Measurements from ENCODE around the gene SS18L1. TPM values are rescaled to one million over a fixed set of nuclear protein-coding genes. Genes with fewer than 3 reads are reported as not detected.
A peak's percentile ranks its signal among the peaks of the same experiment; 100 is the strongest.
"Not testable (repeated sequence)": the region's sequence is repeated elsewhere in the genome, so short reads cannot be mapped to it uniquely, and the experiment has no call there.

The SS18L1 gene, protein sequence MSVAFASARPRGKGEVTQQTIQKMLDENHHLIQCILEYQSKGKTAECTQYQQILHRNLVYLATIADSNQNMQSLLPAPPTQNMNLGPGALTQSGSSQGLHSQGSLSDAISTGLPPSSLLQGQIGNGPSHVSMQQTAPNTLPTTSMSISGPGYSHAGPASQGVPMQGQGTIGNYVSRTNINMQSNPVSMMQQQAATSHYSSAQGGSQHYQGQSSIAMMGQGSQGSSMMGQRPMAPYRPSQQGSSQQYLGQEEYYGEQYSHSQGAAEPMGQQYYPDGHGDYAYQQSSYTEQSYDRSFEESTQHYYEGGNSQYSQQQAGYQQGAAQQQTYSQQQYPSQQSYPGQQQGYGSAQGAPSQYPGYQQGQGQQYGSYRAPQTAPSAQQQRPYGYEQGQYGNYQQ
- total RNA-seq = 58.2 TPM

DNA sequence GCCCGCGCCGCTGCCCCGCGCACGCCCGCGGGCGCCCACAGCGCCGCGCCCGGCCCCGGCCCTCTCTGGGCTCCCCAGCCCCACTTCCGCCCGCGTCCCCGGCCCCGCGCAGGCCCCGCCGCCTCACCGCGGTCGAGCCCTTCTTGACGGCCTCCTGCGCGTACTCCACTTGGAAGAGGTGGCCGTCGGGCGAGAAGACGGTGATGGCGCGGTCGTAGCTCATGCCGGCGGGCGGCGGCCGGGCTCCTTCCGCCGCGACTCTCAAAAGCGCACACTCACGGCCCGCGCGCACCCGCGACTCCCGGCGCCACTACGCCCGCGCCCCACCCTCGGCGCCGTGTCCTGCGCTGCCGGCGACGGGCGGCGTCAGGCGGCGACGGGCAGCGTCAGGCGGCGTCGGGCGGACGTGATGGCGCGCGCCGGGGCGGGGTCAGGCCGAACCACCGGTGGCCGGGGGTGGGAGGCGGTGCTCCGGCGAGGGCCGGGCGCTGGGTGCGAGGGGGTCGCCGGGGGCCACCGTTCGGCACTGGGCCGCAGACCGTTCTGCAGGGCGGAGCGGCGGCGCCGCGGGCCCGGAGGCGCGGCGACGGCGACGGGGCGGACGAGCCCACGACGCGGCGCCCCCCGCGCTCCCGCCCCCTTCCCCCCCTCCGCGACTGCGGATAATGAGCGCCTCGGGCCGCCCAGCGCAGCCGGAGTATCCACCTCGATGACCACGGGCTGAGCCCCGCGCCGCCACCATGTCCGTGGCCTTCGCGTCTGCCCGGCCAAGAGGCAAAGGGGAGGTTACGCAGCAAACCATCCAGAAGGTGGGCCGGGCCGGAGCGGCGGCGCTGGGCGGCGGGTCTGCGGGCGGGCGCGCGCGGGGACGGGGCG lies at the start of gene SS18L1, which contains the start of gene PSMA7:
SS18L1 (plus strand) TSS at position 689 of the 876 bp plus-strand sequence; CDS start at position 741, 52 bp downstream.
PSMA7 (minus strand) TSS at position 314 of the 876 bp plus-strand sequence; CDS start at position 223, 91 bp downstream.
- DNase-seq (ENCODE audit: low read depth in 2 of 3, low spot score in 2 of 3) = peak; percentile 78 to 93 (median 86)

DNA sequence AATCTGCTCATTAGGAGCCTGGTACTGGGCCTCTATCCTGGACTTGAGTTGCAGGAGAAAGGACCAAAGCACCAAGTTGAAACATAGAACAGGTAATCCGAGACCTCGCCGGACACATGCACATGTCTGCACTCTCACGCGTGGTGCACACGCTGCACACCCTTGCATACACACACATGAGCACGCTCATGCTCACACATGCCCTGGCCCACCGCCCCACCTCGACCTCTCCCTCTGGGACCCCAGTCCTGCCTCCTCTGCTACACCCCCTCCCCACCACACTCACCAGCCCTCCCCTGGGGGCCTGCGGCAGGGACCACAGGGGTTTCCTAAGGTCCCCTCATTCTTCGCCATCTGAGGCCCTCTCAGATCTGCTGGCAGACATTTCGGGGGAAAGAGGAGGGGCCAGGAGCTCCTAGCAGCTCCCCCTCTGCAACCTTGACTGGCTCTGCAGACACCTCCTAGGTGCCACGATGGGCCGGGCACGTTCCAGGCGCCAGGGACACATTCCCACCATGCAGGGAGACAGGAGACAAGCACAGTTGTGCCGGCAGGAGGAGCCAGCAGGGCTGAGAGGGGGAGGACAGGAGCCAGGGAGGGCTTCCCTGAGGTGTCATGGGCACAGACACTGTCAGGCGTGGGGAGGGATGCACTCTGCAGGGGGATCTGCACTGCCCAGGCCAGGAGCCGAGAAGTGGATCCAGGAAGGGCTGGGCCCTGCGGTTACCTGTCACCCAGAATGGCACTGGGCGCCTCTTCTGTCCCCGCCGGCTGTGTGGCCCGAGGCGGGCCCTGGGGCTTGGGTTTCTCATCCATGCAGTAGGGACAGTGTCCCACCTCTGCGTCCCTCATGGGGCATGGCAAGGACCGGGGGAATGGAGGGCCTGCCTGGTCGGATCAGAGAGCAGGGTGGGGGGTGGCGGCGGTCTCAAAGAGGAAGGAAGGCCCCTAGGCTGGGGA lies 46.9 kb upstream of the SS18L1 start:
- DNase-seq (ENCODE audit: low read depth in 2 of 3, low spot score in 2 of 3) = no peak

GRCh38 chr20:62097881-62098407 lies 45.6 kb upstream of the SS18L1 start:
- DNase-seq (ENCODE audit: low read depth in 2 of 3, low spot score in 2 of 3) = no peak

DNA sequence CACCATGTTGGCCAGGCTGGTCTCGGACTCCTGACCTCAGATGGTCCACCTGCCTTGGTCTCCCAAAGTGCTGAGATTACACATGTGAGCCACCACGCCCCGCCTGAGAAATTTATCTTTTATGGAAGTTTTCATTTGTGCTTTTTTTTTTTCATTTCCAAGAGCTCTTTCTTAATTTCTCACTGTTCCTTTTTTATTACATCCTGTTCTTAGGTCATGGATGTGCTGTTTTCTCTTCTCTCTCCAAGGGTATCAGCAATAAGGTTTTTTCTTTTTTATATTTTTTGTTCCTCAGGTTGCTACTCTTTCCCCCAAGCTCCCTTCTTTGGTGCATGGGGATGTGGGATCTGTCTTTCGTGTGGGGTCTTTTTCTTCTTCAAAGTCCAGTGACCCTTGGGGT lies 42.5 kb upstream of the SS18L1 start:
- DNase-seq (ENCODE audit: low read depth in 2 of 3, low spot score in 2 of 3) = no peak

DNA sequence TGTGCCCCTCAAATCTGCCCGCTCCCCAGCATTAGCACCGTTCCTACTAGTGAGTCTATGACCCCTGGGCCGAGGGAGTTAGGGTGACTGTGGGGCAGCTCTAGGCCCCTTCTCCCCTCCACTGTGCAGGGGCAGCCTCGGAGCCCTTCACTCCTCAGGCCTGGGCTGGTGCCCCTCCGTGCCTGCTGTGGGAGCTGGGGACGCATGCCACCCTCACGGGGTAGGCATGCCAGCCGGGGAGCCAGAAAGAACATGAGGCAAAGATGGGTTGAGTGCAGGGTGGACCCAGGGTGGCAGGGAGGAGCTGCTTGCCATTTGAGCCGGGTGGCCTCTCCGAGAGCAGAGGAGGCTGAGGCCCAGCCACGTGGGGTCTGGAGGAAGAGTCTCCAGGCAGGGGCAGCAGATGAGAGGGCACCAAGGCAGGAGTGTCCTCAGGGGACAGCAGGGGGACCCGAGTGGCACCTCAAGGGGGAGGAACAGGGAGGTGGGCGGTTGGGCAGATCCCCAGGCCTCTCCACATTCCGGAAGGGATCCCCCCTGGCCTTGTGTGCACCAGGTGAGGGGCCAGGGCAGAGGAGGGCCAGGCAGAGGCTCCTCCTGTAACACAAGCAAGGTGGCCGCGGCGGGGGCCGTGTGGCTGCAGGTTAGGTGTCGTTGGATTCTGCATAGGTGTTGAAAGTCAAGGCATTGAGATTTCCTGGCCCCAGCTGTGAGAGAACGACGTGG lies 39.9 kb upstream of the SS18L1 start:
- no peak for DNase-seq (ENCODE audit: low read depth in 2 of 3, low spot score in 2 of 3)

DNA sequence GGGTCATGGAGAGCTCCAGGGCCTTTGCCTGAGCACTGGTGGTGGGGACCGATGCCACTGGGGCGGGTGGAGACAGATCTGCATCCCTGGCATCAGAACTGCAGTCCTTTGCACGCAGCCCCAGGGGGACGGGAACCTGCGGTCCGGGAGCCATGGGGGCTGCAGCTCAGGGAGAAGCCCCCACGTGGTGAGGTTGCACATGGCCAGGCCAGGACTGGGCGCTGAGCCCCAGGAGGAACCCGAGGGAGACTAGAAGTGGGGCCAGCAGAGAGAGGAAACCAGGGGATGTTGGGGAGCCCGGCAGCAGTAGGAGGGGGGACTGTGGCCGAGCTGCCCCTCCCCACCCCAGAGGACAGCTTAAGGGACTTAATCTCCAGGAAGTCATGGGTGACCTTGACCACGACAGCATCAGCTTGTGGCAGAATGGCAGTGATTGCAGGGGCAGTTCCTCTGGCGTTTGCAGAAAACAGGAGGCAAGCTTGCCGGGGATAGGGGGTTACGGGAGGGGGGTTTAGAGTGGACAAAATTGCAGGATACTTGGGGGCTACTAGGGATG lies 39.3 kb upstream of the SS18L1 start:
- no peak for DNase-seq (ENCODE audit: low read depth in 2 of 3, low spot score in 2 of 3)

GRCh38 chr20:62104791-62105345 lies 38.7 kb upstream of the SS18L1 start:
- no peak for DNase-seq (ENCODE audit: low read depth in 2 of 3, low spot score in 2 of 3)

- DNase-seq (ENCODE audit: low read depth in 2 of 3, low spot score in 2 of 3) = no peak
Measured at GRCh38 chr20:62105592-62105991, 38.0 kb upstream of the SS18L1 start.

DNA sequence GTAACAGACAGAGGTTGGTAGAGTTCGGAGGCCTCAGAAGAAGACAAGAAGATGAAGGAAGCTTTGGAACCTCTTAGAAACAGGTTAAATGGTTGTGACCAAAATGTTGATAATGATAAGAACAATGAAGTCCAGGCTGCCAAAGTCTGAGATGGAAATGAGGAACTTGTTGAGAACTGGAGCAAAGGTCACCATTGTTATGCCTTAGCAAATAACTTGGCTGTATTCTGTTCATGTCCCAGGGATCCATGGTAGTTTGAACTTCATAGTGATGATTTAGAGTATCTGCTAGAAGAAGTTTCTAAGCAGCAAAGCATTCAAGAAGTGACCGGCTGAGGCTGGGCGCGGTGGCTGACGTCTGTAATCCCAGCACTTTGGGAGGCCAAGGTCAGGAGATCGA lies 32.4 kb upstream of the SS18L1 start:
- peak in 1 of 3 donors; percentile 24 for DNase-seq (ENCODE audit: low read depth in 2 of 3, low spot score in 2 of 3)

GRCh38 chr20:62112368-62112767 lies 31.2 kb upstream of the SS18L1 start:
- no peak for DNase-seq (ENCODE audit: low read depth in 2 of 3, low spot score in 2 of 3)

DNA sequence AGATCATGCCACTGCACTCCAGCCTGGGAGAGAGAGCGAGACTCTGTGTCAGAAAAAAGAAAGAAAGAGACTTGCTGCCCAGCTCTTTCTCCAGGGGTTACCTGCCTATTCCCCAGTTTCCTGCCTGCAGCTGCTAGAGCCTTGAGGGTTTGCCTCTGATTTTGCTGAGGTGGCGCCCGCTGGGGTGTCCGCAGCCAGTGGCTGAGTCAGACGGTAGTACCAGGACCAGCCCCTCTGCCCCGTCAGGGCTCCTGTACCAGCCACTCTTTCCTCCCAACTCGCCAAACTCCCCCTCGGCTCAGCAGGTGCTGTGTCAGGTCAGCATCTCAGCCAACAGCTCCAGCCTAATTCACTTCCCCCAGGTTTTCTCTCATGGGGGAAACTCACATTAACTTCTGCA lies 28.7 kb upstream of the SS18L1 start:
- DNase-seq (ENCODE audit: low read depth in 2 of 3, low spot score in 2 of 3) = no peak

DNA sequence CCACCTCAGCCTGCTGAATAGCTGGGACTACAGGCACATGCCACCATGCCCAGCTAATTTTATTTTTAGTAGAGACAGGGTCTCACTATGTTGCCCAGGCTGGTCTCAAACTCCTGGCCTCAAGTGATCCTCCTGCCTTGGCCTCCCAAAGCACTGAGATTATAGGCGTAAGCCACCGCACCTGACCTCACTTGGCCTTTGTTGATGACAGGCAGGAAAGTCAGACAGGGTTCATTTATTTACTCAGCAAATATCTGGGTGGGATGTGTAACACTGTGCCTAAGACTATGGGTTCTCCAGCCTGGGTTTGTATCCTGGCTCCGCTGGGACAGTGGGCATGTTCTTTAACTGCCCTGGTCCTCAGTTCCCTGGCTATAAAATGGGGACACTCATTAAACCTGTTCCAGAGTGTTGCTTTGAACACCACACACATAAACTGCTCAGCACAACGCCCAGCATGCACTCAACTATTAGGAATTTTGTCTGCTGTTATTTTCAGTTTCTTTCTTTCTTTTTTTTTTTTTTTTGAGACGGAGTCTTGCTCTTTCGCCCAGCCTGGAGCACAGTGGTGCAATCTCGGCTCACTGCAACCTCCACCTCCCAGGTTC lies 27.7 kb upstream of the SS18L1 start:
- DNase-seq (ENCODE audit: low read depth in 2 of 3, low spot score in 2 of 3) = not testable (repeated sequence)

DNA sequence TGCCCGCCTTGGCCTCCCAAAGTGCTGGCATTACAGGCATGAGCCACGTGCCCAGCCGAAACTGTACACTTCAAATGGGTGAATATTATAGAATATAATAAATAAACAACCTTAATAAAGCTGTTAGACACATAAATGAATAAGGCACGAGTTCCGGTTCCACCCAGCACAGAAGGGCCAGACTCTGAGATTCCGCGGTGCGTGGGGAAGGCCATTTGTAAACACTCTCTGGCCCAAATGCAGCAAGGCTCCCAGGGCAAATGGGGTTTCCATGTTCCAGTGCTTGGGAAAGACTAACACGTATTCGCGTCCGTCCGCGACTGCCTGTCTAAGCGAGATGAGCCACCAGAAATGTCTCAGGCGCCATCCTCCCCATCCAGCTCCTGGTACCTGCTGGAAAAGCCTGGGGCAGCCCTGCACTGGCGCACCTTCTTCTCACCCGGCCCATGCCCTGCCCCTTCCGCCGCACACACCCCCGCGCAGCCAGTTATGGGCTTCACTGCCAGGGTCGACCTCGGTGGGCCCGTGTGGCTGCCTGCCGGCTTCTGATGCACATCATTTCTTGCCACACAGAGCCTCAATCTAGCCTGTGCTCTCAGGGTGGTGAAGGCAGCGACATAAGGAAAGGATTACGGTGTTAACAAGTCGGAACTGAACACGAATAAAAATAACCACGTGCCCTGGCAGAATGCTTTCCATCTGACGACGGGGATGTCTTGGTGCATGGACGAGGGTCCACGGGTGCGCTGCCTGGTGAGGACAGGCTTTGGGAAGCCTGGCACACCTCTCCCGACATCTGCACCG lies 26.8 kb upstream of the SS18L1 start:
- no peak for DNase-seq (ENCODE audit: low read depth in 2 of 3, low spot score in 2 of 3)

DNA sequence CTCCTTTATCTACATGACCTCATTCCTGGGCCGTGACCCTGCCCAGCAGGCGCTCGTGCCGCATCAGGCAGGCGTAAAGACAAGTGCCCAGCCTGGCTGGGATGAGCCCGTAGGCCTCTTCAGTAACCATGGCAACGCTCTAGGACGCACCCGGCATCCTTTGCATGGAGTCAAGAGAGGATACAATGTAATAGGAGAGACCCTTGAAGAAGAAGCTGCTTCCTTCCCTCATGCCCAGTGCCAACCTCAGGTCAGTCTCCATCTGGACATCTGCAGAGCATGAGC lies 26.3 kb upstream of the SS18L1 start:
- DNase-seq (ENCODE audit: low read depth in 2 of 3, low spot score in 2 of 3) = no peak

DNA sequence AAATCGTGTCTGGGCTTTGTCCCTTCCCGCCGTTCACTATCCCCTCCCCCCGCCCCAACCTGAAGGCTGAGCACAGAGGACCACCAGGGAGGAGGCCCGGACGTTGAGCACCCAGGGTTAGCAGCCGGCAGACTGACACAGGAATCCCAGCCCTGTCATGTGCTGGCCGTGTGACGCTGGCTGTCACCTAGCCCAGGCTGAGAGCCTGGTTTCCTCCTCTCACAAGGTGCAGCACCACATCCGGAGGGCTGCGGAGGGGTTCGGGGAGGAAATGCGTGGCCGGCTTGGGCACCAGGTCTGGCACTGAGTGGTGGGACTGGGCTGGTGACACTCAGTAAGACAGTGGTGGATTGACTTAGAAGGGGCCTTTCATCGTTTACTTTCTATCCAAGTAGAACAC lies 25.9 kb upstream of the SS18L1 start:
- peak; percentile 52 to 90 (median 67) for DNase-seq (ENCODE audit: low read depth in 2 of 3, low spot score in 2 of 3)

DNA sequence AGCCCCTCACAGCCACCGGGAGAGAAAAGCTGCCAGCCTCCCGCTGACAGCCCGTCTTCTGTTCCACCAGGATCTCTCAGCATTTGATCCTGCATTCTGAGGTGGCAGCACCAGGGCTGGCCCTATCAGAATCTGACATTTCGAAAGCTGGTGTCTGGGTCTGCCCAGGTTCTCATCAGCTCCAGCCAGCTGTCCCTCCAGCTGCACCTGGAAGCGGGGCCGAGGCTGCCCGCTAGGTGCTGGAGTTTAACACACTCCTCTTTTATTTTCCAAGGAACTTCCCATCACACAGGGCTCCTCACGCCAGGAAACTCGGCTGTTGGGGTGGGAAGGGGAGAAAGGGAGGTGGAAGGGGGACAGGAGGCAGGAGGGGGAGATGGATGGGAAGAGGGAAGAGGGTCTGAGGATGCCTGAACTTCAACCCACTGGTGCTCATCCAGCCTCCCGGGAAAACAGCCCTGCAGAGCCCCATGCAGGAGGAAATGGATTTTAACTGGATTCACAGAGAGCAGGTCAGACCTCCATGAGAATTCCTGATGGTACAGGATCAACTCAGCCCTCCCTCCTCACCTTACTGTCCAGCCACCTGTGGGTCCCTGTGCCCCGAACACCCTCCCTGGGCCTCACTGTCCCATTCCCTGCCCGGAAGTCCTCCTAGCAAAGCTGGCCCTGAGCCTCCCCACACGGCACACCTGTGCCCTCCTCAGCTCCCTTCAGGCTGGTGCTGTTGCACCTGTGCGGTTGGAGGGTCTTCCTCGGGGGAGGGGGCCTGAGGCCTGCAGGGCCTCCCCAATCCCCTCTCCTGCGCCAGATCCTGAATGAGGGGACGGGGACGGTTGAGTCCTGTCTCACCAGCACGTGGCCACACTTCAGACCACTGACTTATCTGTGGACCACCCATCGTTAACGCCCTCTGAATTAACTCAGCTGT lies 25.2 kb upstream of the SS18L1 start:
- DNase-seq (ENCODE audit: low read depth in 2 of 3, low spot score in 2 of 3) = no peak

DNA sequence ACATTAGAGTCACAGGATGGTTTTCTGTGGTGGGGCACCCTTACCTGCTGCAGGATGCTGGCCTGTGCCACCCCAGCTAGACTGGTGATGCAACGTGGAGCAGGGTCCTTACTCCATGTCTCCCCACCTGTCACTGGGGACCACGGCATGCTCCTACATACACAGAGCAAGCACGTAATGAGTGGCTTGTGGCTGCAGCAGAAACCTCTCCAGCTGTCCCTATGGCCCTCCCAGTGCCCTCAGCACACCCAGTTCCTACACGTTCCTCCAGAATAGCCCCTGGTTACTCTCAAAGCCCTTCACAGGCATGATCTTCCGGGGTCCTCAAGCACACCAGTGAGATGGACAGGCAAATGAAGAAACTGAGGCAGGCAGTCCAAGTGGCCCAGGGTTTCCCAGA lies 24.5 kb upstream of the SS18L1 start:
- DNase-seq (ENCODE audit: low read depth in 2 of 3, low spot score in 2 of 3) = no peak
